ENCODE results near the gene NOCT.
A peak's percentile ranks its signal among the peaks of the same experiment; 100 is the strongest.

NOCT gene

DNA sequence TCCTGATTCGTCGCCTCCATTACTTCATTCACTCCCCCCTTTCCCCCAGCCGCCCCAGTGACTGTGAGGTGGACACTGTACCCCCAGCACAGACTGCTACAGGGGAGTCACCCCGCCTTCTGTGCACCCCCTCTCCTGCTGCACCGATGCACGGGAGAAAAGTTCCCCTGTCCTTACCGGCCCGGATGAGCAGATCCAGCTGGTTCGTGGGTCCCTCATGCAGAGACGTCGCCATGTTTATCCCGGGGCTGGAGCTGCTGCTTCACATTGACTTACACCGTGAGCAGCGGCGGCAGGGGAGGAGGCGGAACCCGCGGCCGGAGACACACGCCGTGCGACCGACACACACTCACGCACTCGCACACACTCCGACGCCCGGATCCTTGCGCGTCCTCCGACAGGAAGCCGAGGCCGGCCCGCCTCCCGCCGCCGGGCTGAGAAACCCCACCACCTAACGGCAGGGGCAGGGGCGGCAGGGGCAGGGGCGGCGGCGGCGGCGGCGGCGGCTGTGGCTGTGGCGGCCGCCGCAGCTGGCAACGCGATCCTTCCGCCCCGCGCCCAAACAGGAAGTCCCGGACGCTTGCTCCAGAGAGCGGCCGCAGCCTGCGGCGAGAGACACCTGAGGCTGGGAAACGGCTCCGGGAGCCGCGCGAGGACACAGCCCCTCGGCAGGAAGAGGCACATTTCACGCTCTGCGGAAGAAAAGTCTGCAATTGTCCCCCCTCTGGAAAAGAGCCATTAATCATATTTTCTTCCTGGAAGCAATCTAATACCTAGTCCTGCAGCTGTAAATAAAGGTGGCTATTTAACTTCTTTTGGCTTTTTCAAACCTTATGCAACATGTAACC, 68.6 kb downstream of the NOCT start (continued):
- TF ChIP-seq, protein P1, sequence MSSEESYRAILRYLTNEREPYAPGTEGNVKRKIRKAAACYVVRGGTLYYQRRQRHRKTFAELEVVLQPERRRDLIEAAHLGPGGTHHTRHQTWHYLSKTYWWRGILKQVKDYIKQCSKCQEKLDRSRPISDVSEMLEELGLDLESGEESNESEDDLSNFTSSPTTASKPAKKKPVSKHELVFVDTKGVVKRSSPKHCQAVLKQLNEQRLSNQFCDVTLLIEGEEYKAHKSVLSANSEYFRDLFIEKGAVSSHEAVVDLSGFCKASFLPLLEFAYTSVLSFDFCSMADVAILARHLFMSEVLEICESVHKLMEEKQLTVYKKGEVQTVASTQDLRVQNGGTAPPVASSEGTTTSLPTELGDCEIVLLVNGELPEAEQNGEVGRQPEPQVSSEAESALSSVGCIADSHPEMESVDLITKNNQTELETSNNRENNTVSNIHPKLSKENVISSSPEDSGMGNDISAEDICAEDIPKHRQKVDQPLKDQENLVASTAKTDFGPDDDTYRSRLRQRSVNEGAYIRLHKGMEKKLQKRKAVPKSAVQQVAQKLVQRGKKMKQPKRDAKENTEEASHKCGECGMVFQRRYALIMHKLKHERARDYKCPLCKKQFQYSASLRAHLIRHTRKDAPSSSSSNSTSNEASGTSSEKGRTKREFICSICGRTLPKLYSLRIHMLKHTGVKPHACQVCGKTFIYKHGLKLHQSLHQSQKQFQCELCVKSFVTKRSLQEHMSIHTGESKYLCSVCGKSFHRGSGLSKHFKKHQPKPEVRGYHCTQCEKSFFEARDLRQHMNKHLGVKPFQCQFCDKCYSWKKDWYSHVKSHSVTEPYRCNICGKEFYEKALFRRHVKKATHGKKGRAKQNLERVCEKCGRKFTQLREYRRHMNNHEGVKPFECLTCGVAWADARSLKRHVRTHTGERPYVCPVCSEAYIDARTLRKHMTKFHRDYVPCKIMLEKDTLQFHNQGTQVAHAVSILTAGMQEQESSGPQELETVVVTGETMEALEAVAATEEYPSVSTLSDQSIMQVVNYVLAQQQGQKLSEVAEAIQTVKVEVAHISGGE (tag by site-specific recombination; conservative IDR thresholded peaks at IDR 0.05; ENCODE audit: low read depth): peak; percentile 89
- no peak for TF ChIP-seq ZNF184 (tag by site-specific recombination; IDR thresholded peaks at IDR 0.05)
- TF ChIP-seq, protein P2, sequence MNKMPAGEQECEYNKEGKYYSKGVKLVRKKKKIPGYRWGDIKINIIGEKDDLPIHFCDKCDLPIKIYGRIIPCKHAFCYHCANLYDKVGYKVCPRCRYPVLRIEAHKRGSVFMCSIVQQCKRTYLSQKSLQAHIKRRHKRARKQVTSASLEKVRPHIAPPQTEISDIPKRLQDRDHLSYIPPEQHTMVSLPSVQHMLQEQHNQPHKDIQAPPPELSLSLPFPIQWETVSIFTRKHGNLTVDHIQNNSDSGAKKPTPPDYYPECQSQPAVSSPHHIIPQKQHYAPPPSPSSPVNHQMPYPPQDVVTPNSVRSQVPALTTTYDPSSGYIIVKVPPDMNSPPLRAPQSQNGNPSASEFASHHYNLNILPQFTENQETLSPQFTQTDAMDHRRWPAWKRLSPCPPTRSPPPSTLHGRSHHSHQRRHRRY (tag by site-specific recombination; IDR thresholded peaks at IDR 0.05): no peak
- no peak for TF ChIP-seq ZNF571 (tag by site-specific recombination; IDR thresholded peaks at IDR 0.05)
- TF ChIP-seq PRDM1 (tag by site-specific recombination; IDR thresholded peaks at IDR 0.05): no peak
- TF ChIP-seq EGR2 (tag by site-specific recombination; IDR thresholded peaks at IDR 0.05; ENCODE audit: low read depth): no peak; the same call in 1 of the 2 replicates
- peak; percentile 63 for TF ChIP-seq ZEB2 (tag by site-specific recombination; IDR thresholded peaks at IDR 0.05)
- TF ChIP-seq ZNF596 (tag by site-specific recombination; IDR thresholded peaks at IDR 0.05): 0 out of 2 replicates have a peak, but pooled peaks have one; percentile 37
- TF ChIP-seq, protein P3, sequence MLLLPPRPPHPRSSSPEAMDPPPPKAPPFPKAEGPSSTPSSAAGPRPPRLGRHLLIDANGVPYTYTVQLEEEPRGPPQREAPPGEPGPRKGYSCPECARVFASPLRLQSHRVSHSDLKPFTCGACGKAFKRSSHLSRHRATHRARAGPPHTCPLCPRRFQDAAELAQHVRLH (tag by site-specific recombination; IDR thresholded peaks at IDR 0.05): no peak
- TF ChIP-seq ZFP69B (tag by site-specific recombination; IDR thresholded peaks at IDR 0.05): peak; percentile 64
- TF ChIP-seq, protein P4, sequence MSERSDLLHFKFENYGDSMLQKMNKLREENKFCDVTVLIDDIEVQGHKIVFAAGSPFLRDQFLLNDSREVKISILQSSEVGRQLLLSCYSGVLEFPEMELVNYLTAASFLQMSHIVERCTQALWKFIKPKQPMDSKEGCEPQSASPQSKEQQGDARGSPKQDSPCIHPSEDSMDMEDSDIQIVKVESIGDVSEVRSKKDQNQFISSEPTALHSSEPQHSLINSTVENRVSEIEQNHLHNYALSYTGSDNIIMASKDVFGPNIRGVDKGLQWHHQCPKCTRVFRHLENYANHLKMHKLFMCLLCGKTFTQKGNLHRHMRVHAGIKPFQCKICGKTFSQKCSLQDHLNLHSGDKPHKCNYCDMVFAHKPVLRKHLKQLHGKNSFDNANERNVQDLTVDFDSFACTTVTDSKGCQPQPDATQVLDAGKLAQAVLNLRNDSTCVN (tag by site-specific recombination; optimal IDR thresholded peaks at IDR 0.05): peak; percentile 74
- no peak for TF ChIP-seq BCL11B (tag by site-specific recombination; IDR thresholded peaks at IDR 0.05; ENCODE audit: low read depth)
- no peak for TF ChIP-seq ZBTB21 (tag by site-specific recombination; IDR thresholded peaks at IDR 0.05)
- TF ChIP-seq, protein P5, sequence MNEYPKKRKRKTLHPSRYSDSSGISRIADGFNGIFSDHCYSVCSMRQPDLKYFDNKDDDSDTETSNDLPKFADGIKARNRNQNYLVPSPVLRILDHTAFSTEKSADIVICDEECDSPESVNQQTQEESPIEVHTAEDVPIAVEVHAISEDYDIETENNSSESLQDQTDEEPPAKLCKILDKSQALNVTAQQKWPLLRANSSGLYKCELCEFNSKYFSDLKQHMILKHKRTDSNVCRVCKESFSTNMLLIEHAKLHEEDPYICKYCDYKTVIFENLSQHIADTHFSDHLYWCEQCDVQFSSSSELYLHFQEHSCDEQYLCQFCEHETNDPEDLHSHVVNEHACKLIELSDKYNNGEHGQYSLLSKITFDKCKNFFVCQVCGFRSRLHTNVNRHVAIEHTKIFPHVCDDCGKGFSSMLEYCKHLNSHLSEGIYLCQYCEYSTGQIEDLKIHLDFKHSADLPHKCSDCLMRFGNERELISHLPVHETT (tag by site-specific recombination; IDR thresholded peaks at IDR 0.05): no peak
- TF ChIP-seq IKZF3 (tag by site-specific recombination; IDR thresholded peaks at IDR 0.05): peak; percentile 66; the same call in 1 of the 2 replicates
- peak; percentile 84 for TF ChIP-seq YY1 (tag by site-specific recombination; IDR thresholded peaks at IDR 0.05)
- peak; percentile 69 for TF ChIP-seq ZNF366 (tag by site-specific recombination; conservative IDR thresholded peaks at IDR 0.05)
- TF ChIP-seq ZNF629 (tag by site-specific recombination; IDR thresholded peaks at IDR 0.05): 0 out of 2 replicates have a peak, but pooled peaks have one; percentile 24
- TF ChIP-seq, protein P6, sequence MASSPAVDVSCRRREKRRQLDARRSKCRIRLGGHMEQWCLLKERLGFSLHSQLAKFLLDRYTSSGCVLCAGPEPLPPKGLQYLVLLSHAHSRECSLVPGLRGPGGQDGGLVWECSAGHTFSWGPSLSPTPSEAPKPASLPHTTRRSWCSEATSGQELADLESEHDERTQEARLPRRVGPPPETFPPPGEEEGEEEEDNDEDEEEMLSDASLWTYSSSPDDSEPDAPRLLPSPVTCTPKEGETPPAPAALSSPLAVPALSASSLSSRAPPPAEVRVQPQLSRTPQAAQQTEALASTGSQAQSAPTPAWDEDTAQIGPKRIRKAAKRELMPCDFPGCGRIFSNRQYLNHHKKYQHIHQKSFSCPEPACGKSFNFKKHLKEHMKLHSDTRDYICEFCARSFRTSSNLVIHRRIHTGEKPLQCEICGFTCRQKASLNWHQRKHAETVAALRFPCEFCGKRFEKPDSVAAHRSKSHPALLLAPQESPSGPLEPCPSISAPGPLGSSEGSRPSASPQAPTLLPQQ (tag by site-specific recombination; IDR thresholded peaks at IDR 0.05): peak; percentile 68
- TF ChIP-seq, protein P7, sequence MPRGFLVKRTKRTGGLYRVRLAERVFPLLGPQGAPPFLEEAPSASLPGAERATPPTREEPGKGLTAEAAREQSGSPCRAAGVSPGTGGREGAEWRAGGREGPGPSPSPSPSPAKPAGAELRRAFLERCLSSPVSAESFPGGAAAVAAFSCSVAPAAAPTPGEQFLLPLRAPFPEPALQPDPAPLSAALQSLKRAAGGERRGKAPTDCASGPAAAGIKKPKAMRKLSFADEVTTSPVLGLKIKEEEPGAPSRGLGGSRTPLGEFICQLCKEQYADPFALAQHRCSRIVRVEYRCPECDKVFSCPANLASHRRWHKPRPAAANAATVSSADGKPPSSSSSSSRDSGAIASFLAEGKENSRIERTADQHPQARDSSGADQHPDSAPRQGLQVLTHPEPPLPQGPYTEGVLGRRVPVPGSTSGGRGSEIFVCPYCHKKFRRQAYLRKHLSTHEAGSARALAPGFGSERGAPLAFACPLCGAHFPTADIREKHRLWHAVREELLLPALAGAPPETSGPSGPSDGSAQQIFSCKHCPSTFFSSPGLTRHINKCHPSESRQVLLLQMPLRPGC (tag by site-specific recombination; IDR thresholded peaks at IDR 0.05): peak; percentile 8; the same call in 1 of the 2 replicates
- TF ChIP-seq SP7 (tag by site-specific recombination; IDR thresholded peaks at IDR 0.05): peak; percentile 64; the same call in 1 of the 2 replicates
- TF ChIP-seq ZBTB20 (tag by site-specific recombination; IDR thresholded peaks at IDR 0.05): peak; percentile 78
- TF ChIP-seq, protein P8, sequence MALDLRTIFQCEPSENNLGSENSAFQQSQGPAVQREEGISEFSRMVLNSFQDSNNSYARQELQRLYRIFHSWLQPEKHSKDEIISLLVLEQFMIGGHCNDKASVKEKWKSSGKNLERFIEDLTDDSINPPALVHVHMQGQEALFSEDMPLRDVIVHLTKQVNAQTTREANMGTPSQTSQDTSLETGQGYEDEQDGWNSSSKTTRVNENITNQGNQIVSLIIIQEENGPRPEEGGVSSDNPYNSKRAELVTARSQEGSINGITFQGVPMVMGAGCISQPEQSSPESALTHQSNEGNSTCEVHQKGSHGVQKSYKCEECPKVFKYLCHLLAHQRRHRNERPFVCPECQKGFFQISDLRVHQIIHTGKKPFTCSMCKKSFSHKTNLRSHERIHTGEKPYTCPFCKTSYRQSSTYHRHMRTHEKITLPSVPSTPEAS (tag by site-specific recombination; IDR thresholded peaks at IDR 0.05): peak; percentile 69; the same call in 1 of the 2 replicates
- 0 out of 2 replicates have a peak, but pooled peaks have one; percentile 48 for TF ChIP-seq ZBTB48 (tag by site-specific recombination; IDR thresholded peaks at IDR 0.05)
- 0 out of 2 replicates have a peak, but pooled peaks have one; percentile 14 for TF ChIP-seq ZNF843 (tag by site-specific recombination; IDR thresholded peaks at IDR 0.05)
- TF ChIP-seq ZNF324 (tag by site-specific recombination; IDR thresholded peaks at IDR 0.05): no peak
- TF ChIP-seq ZSCAN16 (tag by site-specific recombination; IDR thresholded peaks at IDR 0.05): 0 out of 2 replicates have a peak, but pooled peaks have one; percentile 14
